Inflammatory macrophage treated with lipopolysaccharide for 1 hour (primary cell): ENCODE results near the gene FAHD2B.
"Not testable (repeated sequence)": the region's sequence is repeated elsewhere in the genome, so short reads cannot be mapped to it uniquely, and the experiment has no call there.

ENCODE experiments used
- DNase-seq, 2 donors: peaks; one replicate each; pipeline ENCODE4 v3.0.0-alpha.2; 2020 to 2022

The FAHD2B gene

GRCh38 chr2:97067279-97068004, 27.2 kb downstream of the FAHD2B start:
- DNase-seq = no peak

GRCh38 chr2:97066030-97066429, 28.7 kb downstream of the FAHD2B start:
- DNase-seq = not testable (repeated sequence)

GRCh38 chr2:97062020-97062419, 32.7 kb downstream of the FAHD2B start:
- DNase-seq = not testable (repeated sequence)

- not testable (repeated sequence) for DNase-seq
Observed at GRCh38 chr2:97059782-97060181, 34.9 kb downstream of the FAHD2B start.

GRCh38 chr2:97056150-97056549, 38.5 kb downstream of the FAHD2B start:
- DNase-seq = not testable (repeated sequence)

- not testable (repeated sequence) for DNase-seq
Observed at GRCh38 chr2:97050032-97050431, 44.6 kb downstream of the FAHD2B start.

GRCh38 chr2:97048448-97048847, 46.2 kb downstream of the FAHD2B start:
- not testable (repeated sequence) for DNase-seq

GRCh38 chr2:97046676-97047075, 48.0 kb downstream of the FAHD2B start:
- DNase-seq = not testable (repeated sequence)

- DNase-seq = not testable (repeated sequence)
Observed at GRCh38 chr2:97045895-97046499, 48.7 kb downstream of the FAHD2B start.
